Breast epithelium (tissue), 4 donors: Measurements from ENCODE around the gene SMARCE1. TPM values are rescaled to one million over a fixed set of nuclear protein-coding genes. Genes with fewer than 3 reads are reported as not detected.
A peak's percentile ranks its signal among the peaks of the same experiment; 100 is the strongest.

ENCODE experiments used
- DNase-seq, 2 donors: peaks; one replicate each; pipeline ENCODE4 v3.0.0-alpha.2; 2019; ENCODE audit warnings: low spot score in 2 of 2
- H3K27ac ChIP-seq, 2 donors: fragments of 200-600 bp; sonication (generic) in 1 of 2; one replicate each; pipeline ENCODE4 v1.5.1; 2016 to 2019; ENCODE audit warnings: mild to moderate bottlenecking in 1 of 2
- H3K27me3 ChIP-seq, 2 donors: fragments of 200-600 bp; sonication (generic) in 1 of 2; one replicate each; pipeline versions ENCODE4 v1.5.1 to v1.6.0; 2017 to 2019; ENCODE audit warnings: control low read depth in 1 of 2, mild to moderate bottlenecking in 1 of 2
- H3K36me3 ChIP-seq: fragments of 200-600 bp; one replicate; pipeline ENCODE4 v1.5.1; 2019
- H3K4me1 ChIP-seq, 2 donors: fragments of 200-600 bp; sonication (generic); one replicate each; pipeline ENCODE4 v1.5.1; 2016 to 2019; ENCODE audit warnings: control low read depth in 1 of 2
- H3K4me3 ChIP-seq, 3 donors: fragments of 200-600 bp; sonication (generic); 1 replicate in 2 of 3; 2 replicates in 1 of 3; pipeline ENCODE4 v1.5.1; 2016 to 2019; ENCODE audit warnings: mild to moderate bottlenecking in 3 of 3, moderate library complexity in 2 of 3
- H3K9me3 ChIP-seq, 2 donors: fragments of 200-600 bp; sonication (generic) in 1 of 2; one replicate each; pipeline ENCODE4 v1.5.1; 2016 to 2019; ENCODE audit warnings: control low read depth in 1 of 2
- POLR2A ChIP-seq: fragments of 450-650 bp; IDR thresholded peaks from one replicate; pipeline ENCODE4 v1.6.1; 2016; ENCODE audit warnings: antibody characterized with exemption, mild to moderate bottlenecking, moderate library complexity
- POLR2AphosphoS5 ChIP-seq, 3 donors: sonication (generic); formaldehyde crosslinking; IDR thresholded peaks; one replicate each; pipeline ENCODE4 v1.6.1; 2017; ENCODE audit warnings: antibody characterized with exemption in 3 of 3
- intact Hi-C: fragments of 100-400 bp; cut with DNase I; formaldehyde crosslinking; loops from one replicate; pipeline ENCODE4 v1.15.1; 2023; ENCODE audit warnings: low total_unique reads
- total RNA-seq, 3 donors: library from RNA; depleted of rRNA; stranded (reverse); fragments of >200 nt; gene quantifications; one replicate each; pipeline ENCODE4 v1.1.0, GENCODE V29; 2016
- TF ChIP-seq, protein P1 (sequence below), 3 donors: fragments of 450-650 bp; IDR thresholded peaks; one replicate each; pipeline ENCODE4 v1.5.1; 2016 to 2017; ENCODE audit warnings: antibody characterized with exemption in 3 of 3, mild to moderate bottlenecking in 3 of 3, moderate library complexity in 3 of 3

Gene SMARCE1
- total RNA-seq, 3 donors from 2014 or later, result 91.4 to 122 (median 98.4) TPM

DNA sequence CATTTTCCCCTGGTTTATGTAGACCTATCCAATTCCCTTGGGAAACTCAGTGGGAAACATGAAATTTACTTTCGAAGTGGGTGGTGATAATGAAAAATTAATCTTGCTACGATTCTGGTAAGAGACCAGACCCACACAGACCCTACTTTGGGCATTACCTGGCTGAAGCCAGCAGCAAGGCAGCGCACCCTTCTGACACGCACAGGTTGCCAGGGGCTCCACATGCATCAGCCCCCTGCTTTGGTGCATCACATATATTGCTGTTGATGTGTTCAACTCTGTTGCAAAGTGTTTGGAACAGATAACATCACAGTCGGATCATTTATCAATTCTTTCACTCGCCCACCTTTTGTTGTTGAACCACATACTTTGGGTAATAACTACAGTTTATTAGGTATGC is 26.6 kb downstream of the SMARCE1 start:
- no peaks in the 10 kb centered on the region for H3K4me1 ChIP-seq
- H3K36me3 ChIP-seq, result no peaks in the 10 kb centered on the region
- H3K27ac ChIP-seq, result no peak overlapping the region
- DNase-seq, result no peak
- TF ChIP-seq, protein P1, sequence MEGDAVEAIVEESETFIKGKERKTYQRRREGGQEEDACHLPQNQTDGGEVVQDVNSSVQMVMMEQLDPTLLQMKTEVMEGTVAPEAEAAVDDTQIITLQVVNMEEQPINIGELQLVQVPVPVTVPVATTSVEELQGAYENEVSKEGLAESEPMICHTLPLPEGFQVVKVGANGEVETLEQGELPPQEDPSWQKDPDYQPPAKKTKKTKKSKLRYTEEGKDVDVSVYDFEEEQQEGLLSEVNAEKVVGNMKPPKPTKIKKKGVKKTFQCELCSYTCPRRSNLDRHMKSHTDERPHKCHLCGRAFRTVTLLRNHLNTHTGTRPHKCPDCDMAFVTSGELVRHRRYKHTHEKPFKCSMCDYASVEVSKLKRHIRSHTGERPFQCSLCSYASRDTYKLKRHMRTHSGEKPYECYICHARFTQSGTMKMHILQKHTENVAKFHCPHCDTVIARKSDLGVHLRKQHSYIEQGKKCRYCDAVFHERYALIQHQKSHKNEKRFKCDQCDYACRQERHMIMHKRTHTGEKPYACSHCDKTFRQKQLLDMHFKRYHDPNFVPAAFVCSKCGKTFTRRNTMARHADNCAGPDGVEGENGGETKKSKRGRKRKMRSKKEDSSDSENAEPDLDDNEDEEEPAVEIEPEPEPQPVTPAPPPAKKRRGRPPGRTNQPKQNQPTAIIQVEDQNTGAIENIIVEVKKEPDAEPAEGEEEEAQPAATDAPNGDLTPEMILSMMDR (IDR thresholded peaks at IDR 0.05), result no peak
- TF ChIP-seq POLR2AphosphoS5 (IDR thresholded peaks at IDR 0.05) (no peak), POLR2A (no peak)
- H3K27me3 ChIP-seq, result no peaks in the 10 kb centered on the region
- H3K9me3 ChIP-seq, result no peaks in the 10 kb centered on the region
- intact Hi-C loops, result no loop called here
- H3K4me3 ChIP-seq, result no peak overlapping the region

- no peak for DNase-seq
- H3K9me3 ChIP-seq, result no peaks in the 10 kb centered on the region
- TF ChIP-seq, protein P1 (IDR thresholded peaks at IDR 0.05), result no peak
- TF ChIP-seq POLR2A (no peak), POLR2AphosphoS5 (IDR thresholded peaks at IDR 0.05) (no peak)
- no peaks in the 10 kb centered on the region for H3K4me1 ChIP-seq
- no peaks in the 10 kb centered on the region for H3K36me3 ChIP-seq
- H3K4me3 ChIP-seq, result no peak overlapping the region
- H3K27me3 ChIP-seq, result no peaks in the 10 kb centered on the region
- intact Hi-C loops, result no loop called here
- peak overlapping the region in 1 of 2 donors; percentile 50 for H3K27ac ChIP-seq
Measured at GRCh38 chr17:40618754-40619625, 28.6 kb downstream of the SMARCE1 start.

DNA sequence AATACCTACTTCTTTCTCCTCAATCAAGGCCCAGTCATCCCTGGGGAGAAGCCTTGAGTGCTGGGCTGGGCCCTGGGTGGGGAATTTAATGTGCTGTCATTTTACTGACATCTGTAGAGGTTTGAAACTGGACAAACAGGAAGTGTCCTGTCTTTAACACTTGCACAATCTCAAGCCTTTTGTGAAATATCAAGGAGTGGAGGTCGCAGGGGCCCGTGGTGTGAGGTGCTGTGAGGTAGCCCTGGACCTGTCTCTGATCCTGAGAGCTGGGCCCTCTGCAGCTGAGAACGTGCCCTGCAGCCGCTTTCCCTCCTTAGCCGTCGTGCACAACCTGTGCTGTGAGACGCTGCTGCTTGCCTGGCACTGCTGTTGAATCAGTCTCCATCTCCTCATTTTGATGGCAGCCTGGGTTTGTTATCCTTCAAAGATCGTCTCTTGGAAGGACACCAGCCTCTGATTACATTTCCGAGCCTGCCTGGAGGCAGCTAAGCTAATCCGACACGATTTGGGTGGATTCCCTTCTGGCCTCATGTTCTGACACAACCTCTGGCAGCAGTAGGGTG is 29.9 kb downstream of the SMARCE1 start:
- Histone ChIP-seq H3K9me3 (no peaks in the 10 kb centered on the region), H3K4me1 (no peaks in the 10 kb centered on the region), H3K27ac (peak overlapping the region; percentile 1 to 53), H3K4me3 (no peak overlapping the region), H3K36me3 (no peaks in the 10 kb centered on the region), H3K27me3 (no peaks in the 10 kb centered on the region)
- intact Hi-C loops, result no loop called here
- TF ChIP-seq, protein P1 (IDR thresholded peaks at IDR 0.05), result no peak
- TF ChIP-seq POLR2A (no peak), POLR2AphosphoS5 (IDR thresholded peaks at IDR 0.05) (no peak)
- no peak for DNase-seq

- H3K4me3 ChIP-seq, result no peak overlapping the region
- intact Hi-C loops, result no loop called here
- no peaks in the 10 kb centered on the region for H3K9me3 ChIP-seq
- H3K36me3 ChIP-seq, result no peaks in the 10 kb centered on the region
- H3K4me1 ChIP-seq, result no peaks in the 10 kb centered on the region
- no peak for TF ChIP-seq POLR2A
- TF ChIP-seq, protein P1 (IDR thresholded peaks at IDR 0.05), result no peak
- no peak for TF ChIP-seq POLR2AphosphoS5 (IDR thresholded peaks at IDR 0.05)
- H3K27me3 ChIP-seq, result no peaks in the 10 kb centered on the region
- no peak overlapping the region for H3K27ac ChIP-seq
- DNase-seq, result no peak
Measured at GRCh38 chr17:40616592-40616991, 31.0 kb downstream of the SMARCE1 start.

GRCh38 chr17:40615841-40616476 is 31.7 kb downstream of the SMARCE1 start:
- no peak overlapping the region for H3K27ac ChIP-seq
- H3K27me3 ChIP-seq, result no peaks in the 10 kb centered on the region
- no peaks in the 10 kb centered on the region for H3K9me3 ChIP-seq
- no peak for DNase-seq
- intact Hi-C loops, result no loop called here
- H3K4me1 ChIP-seq, result no peaks in the 10 kb centered on the region
- H3K36me3 ChIP-seq, result no peaks in the 10 kb centered on the region
- H3K4me3 ChIP-seq, result no peak overlapping the region
- TF ChIP-seq, protein P1 (IDR thresholded peaks at IDR 0.05), result no peak
- TF ChIP-seq POLR2AphosphoS5 (IDR thresholded peaks at IDR 0.05) (no peak), POLR2A (no peak)
